Putamen (tissue), 1 donor: Measurements from ENCODE around the gene NUTM2A.
"Not testable (repeated sequence)": the region's sequence is repeated elsewhere in the genome, so short reads cannot be mapped to it uniquely, and the experiment has no call there.

ENCODE experiments used
- DNase-seq: peaks from one replicate; pipeline ENCODE4 v3.0.0-alpha.2; 2016; ENCODE audit warnings: low spot score

NUTM2A gene

GRCh38 chr10:87225148-87225547, at the start of gene NUTM2A:
Gene NUTM2A, plus strand, starts transcription at chr10:87225448. Its CDS starts 383 bp downstream, at chr10:87225831.
- not testable (repeated sequence) for DNase-seq

GRCh38 chr10:87177587-87177986, 47.7 kb upstream of the NUTM2A start:
- not testable (repeated sequence) for DNase-seq

GRCh38 chr10:87184421-87184820, 40.8 kb upstream of the NUTM2A start:
- peak; percentile 2 for DNase-seq

- DNase-seq: not testable (repeated sequence)
Measured at GRCh38 chr10:87186016-87186415, 39.2 kb upstream of the NUTM2A start.

GRCh38 chr10:87187573-87187972, 37.7 kb upstream of the NUTM2A start:
- DNase-seq: not testable (repeated sequence)

- DNase-seq: not testable (repeated sequence)
Measured at GRCh38 chr10:87191841-87192240, 33.4 kb upstream of the NUTM2A start.

- DNase-seq: not testable (repeated sequence)
Measured at GRCh38 chr10:87200924-87201323, 24.3 kb upstream of the NUTM2A start.

GRCh38 chr10:87204801-87205200, 20.4 kb upstream of the NUTM2A start:
- not testable (repeated sequence) for DNase-seq

- DNase-seq: not testable (repeated sequence)
Measured at GRCh38 chr10:87206922-87207321, 18.3 kb upstream of the NUTM2A start.

- DNase-seq: not testable (repeated sequence)
Measured at GRCh38 chr10:87210309-87210708, 14.9 kb upstream of the NUTM2A start.

- DNase-seq: not testable (repeated sequence)
Measured at GRCh38 chr10:87211848-87212247, 13.4 kb upstream of the NUTM2A start.

GRCh38 chr10:87213150-87213765, 12.0 kb upstream of the NUTM2A start:
- DNase-seq: not testable (repeated sequence)

- not testable (repeated sequence) for DNase-seq
Measured at GRCh38 chr10:87213806-87214205, 11.4 kb upstream of the NUTM2A start.

- DNase-seq: not testable (repeated sequence)
Measured at GRCh38 chr10:87216120-87216519, 9.1 kb upstream of the NUTM2A start.

- not testable (repeated sequence) for DNase-seq
Measured at GRCh38 chr10:87219370-87219769, 5.9 kb upstream of the NUTM2A start.

- not testable (repeated sequence) for DNase-seq
Measured at GRCh38 chr10:87222789-87223188, 2.5 kb upstream of the NUTM2A start.

- DNase-seq: not testable (repeated sequence)
Measured at GRCh38 chr10:87228247-87228646, 3.0 kb downstream of the NUTM2A start.

GRCh38 chr10:87229211-87229610, 4.0 kb downstream of the NUTM2A start:
- DNase-seq: not testable (repeated sequence)

- DNase-seq: not testable (repeated sequence)
Measured at GRCh38 chr10:87234854-87235253, 9.6 kb downstream of the NUTM2A start.

GRCh38 chr10:87237244-87237643, 12.0 kb downstream of the NUTM2A start:
- not testable (repeated sequence) for DNase-seq

- not testable (repeated sequence) for DNase-seq
Measured at GRCh38 chr10:87239346-87239808, 14.1 kb downstream of the NUTM2A start.

GRCh38 chr10:87242192-87242591, 16.9 kb downstream of the NUTM2A start:
- DNase-seq: not testable (repeated sequence)

GRCh38 chr10:87247335-87247734, 22.1 kb downstream of the NUTM2A start:
- not testable (repeated sequence) for DNase-seq
